Uterus (tissue), 2 donors: Measurements from ENCODE around the gene CLTC.

Source experiments
- POLR2A ChIP-seq, 2 donors: fragments of 450-650 bp; IDR thresholded peaks; one replicate each; pipeline ENCODE4 v1.6.1; 2016; ENCODE audit warnings: antibody characterized with exemption in 2 of 2, mild to moderate bottlenecking in 1 of 2, moderate library complexity in 1 of 2
- TF ChIP-seq, protein P1 (sequence below), 4 experiments: fragments of 200-600 bp in 2 of 4; fragments of 450-650 bp in 2 of 4; sonication (generic) in 2 of 4; IDR thresholded peaks; one replicate each; pipeline ENCODE4 v1.5.1; 2016 to 2019; ENCODE audit warnings: antibody characterized with exemption in 4 of 4, mild to moderate bottlenecking in 2 of 4, moderate library complexity in 1 of 4

DNA sequence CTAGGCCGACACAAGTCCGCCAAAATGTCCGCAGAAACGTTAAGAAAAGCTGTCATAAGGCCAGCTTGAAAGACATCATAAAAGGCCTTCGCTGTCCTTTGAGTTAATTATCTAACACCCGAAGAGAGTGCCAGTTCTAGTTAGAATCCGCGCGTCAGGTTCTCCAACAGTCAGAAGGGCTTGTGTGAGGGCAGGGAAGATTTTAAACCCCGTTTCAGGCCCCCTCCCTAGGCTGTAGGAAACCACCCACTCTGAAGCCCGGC is 729 bp upstream of the CLTC start:
- TF ChIP-seq, protein P1, sequence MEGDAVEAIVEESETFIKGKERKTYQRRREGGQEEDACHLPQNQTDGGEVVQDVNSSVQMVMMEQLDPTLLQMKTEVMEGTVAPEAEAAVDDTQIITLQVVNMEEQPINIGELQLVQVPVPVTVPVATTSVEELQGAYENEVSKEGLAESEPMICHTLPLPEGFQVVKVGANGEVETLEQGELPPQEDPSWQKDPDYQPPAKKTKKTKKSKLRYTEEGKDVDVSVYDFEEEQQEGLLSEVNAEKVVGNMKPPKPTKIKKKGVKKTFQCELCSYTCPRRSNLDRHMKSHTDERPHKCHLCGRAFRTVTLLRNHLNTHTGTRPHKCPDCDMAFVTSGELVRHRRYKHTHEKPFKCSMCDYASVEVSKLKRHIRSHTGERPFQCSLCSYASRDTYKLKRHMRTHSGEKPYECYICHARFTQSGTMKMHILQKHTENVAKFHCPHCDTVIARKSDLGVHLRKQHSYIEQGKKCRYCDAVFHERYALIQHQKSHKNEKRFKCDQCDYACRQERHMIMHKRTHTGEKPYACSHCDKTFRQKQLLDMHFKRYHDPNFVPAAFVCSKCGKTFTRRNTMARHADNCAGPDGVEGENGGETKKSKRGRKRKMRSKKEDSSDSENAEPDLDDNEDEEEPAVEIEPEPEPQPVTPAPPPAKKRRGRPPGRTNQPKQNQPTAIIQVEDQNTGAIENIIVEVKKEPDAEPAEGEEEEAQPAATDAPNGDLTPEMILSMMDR (IDR thresholded peaks at IDR 0.05) = no peak
- TF ChIP-seq POLR2A (IDR thresholded peaks at IDR 0.05) = no peak
